DMS153 treated with DMSO at 0.1 percent for 48 hours (cell line): ENCODE measurements around the gene SPHKAP.
"Not testable (repeated sequence)": the region's sequence is repeated elsewhere in the genome, so short reads cannot be mapped to it uniquely, and the experiment has no call there.

Experiments
- DNase-seq: peaks from one replicate; lab custom pipeline; 2025; ENCODE audit not compliant: unreplicated experiment; lab: John Stamatoyannopoulos, UW

The SPHKAP gene

DNA sequence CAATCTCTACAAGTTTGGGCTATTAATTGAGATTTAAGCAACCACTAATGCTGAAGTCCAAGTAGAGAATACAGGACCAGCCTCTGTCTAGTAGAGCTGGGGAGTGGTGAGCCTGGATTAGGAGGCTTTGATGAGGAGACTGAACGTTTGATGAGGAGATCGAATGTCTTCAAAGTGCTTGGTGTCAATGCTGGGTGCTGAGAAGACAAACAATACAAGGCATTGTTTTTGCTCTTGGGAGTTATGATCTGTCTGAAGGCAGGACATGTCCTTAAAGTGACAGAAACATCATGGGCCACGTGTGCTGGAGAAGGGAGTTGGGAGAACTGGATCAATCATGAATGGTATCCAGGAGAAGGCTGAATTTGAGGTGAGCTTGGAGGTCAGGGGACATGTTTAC is 143.6 kb downstream of the SPHKAP start:
- DNase-seq = no peak

DNA sequence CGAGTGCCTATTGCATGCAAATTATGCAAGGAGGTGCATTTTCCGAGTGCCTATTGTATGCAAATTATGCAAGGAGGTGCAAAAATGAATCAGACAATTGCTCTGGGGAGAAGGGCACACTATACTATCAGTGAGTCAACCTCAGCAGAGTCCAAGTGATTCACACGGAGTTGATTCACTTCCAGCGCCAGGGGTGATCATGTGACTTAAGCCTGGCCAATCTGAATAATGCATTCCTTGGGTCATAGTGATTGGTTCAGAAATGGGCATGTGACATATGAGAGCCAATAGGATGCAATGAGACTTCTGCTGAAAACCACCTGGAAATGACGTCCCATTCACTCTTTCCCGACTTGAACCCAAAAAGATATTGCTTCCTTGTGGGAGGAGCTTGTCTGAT is 157.9 kb downstream of the SPHKAP start:
- no peak for DNase-seq

DNA sequence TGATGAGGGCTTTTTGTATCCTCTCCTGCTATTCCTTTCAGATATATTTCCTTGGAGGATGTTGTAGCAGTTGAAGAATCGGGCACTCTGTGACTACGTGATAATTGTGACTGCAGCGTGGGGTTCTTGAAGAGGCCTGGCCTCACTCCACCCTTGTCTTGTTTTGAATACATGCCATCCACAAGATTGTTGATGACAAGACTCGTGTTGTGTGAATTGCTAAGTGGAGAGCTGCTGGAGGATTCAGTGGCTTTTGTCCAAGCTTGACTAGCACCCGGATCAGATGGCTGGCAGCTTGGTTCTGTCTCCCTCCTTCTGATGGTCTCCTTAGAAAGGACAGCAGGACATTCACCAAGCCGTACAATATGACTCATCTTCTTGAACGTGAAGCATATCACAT is 163.2 kb downstream of the SPHKAP start:
- no peak for DNase-seq

DNA sequence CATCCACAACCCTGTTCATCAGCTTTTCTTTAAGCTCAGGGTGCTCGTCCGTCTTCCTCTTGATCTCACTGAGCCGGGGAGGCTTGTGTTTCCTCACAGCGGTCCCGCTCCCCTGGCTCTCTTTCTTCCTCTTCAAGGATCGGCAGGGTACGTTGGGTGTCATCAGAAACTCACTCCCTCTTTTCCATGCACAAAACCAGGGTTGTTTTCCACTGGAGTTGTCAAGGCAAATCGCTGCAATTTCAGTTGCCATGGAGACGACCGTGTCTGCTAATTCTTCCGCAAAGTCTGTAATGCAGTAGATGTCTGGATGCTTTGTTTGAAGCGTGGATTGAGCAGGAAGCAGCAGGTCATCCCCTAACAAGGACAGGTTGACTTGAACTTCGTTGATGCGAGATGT is 163.7 kb downstream of the SPHKAP start:
- no peak for DNase-seq

- no peak for DNase-seq
Observed at GRCh38 chr2:228016402-228016801, 165.1 kb downstream of the SPHKAP start.

- no peak for DNase-seq
Observed at GRCh38 chr2:228015741-228016140, 165.7 kb downstream of the SPHKAP start.

- no peak for DNase-seq
Observed at GRCh38 chr2:227996366-227996765, 185.1 kb downstream of the SPHKAP start.

DNA sequence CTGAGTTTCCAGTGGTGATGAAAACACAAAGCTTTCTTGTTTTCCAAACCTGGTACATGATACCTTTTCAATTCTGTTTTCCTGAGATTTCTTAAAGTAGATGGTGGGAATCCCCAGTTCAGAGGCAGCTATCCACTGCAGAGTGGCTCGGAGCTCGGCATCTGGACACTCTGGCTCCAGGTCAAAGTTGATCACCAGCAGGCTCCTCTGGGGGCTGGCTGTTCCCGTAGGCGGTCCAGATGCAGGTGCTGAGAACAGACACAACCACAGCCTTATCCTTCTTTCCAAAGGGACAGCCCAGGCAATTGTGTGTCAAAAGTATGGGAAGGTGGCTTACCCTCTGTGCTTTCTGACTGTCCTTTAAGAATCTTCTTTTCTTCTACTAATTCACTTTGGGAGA is 190.6 kb downstream of the SPHKAP start:
- DNase-seq = no peak

DNA sequence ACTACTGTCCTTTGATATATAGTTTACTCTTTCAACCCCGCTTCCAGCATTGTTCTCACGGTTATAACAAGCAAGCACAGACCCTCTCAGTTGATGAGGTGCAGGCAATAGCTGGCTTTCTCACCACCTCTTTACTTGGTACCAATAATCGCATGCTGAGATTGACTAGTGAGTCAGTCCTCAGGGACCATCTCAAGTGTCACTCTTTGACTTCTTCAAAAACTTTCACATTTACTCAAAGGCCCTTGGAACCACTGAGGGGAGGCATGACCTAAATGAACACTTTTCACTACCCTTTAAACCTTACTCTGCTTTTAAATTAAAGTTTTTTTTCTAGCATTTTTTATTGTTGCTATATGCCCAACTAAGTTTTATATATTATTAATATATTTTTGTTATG is 208.2 kb downstream of the SPHKAP start:
- no peak for DNase-seq

- no peak for DNase-seq
Observed at GRCh38 chr2:227971619-227972230, 209.8 kb downstream of the SPHKAP start.

DNA sequence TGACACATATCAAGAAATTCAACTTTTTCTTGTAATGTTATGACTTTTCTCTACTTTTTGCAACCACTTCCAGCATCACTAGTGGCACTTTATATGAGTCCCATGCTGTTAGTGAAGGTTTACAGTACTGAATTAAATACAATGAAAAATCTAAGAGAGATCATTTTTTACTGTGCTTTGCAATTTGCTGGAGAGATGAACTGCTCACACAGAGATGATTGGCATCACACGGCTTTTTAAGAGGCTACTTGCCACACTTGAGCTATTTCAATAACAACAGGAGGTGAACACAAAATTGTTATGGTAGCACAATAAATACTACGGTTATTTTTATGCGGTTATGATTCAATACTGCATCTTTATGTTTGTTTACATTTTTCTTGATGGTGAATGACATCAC is 221.2 kb downstream of the SPHKAP start:
- no peak for DNase-seq

DNA sequence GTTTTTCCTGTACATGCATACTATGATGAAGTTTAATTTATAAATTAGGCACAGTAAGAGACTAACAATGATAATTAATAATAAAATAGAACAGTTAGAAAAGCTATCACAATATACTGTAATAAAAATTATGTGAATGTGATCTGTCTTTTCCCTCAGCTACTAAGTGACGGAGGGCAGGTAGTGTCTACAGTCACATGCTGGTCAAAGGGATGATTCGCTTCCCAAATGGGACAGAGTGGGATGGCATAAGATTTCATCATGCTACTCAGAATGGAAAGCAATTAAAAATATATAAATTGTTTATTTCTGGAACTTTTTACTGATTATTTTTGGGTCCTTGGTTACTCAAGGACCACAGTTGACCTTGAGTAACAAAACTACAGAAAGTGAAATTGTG is 238.5 kb downstream of the SPHKAP start:
- no peak for DNase-seq

GRCh38 chr2:227942021-227942420 is 239.5 kb downstream of the SPHKAP start:
- no peak for DNase-seq

DNA sequence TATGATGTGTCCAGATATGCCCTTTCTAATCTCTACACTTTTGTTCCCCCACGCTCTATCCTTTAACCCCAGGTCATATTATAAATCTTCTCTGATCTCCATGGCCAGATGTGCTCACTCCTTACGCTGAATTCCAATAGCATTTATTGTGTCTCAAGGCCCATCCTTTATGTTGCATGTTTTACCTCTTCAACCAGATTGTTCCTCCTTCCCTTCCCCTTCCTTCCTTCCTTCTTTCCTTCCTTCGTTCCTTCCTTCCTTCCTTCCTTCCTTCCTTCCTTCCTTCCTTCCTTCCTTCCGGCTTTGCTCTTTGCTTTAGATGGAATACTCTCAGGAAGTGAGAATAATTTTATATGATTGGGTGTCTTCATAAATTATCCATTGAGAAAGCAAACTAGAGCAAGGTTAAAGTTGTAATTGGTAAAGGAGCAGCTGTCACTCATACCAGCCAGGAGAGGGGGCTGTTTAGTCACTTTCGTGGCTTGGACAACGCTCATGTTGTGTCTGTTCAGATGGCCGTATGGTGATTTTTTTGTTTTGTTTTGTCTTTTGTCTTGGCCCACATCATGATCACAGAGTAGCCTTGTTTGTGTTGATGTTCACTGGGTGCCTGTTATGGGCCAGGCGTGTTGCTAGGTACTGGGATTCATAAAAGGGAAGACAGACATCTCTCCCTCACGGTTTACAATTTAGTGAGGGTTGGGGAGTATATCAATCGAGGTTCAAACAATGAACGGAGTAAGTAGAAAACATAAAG is 242.0 kb downstream of the SPHKAP start:
- DNase-seq = peak; percentile 12

GRCh38 chr2:227936249-227936648 is 245.2 kb downstream of the SPHKAP start:
- DNase-seq = not testable (repeated sequence)

DNA sequence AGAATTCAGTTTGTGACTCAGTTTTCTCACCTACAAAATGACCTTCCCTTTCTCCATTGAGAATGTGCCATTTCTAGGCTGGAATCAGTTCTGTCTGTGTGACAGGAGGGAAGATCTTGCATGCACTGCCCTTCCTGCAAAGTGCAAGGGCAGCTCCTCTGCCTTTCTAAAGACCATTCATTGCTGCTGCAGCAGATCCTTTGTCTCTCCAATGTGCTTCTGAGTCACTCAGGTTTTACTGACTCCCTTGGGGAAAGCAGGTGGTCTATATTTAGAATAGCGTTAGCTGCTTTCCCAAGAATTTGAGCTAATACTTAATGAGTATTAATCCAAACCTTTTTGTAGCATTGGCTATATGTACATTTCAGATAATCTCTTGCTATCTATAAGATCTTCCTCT is 247.6 kb downstream of the SPHKAP start:
- DNase-seq = peak; percentile 7

GRCh38 chr2:227932403-227932802 is 249.1 kb downstream of the SPHKAP start:
- no peak for DNase-seq

GRCh38 chr2:227932001-227932400 is 249.5 kb downstream of the SPHKAP start:
- no peak for DNase-seq
